ENCODE results near the gene CREB1. TPM values are rescaled to one million over a fixed set of nuclear protein-coding genes. Genes with fewer than 3 reads are reported as not detected.
"Not testable (repeated sequence)": the region's sequence is repeated elsewhere in the genome, so short reads cannot be mapped to it uniquely, and the experiment has no call there.

Gene CREB1
- total and polyA plus RNA-seq, 8 donors, result 61.1 to 83.0 (median 70.9) TPM

DNA sequence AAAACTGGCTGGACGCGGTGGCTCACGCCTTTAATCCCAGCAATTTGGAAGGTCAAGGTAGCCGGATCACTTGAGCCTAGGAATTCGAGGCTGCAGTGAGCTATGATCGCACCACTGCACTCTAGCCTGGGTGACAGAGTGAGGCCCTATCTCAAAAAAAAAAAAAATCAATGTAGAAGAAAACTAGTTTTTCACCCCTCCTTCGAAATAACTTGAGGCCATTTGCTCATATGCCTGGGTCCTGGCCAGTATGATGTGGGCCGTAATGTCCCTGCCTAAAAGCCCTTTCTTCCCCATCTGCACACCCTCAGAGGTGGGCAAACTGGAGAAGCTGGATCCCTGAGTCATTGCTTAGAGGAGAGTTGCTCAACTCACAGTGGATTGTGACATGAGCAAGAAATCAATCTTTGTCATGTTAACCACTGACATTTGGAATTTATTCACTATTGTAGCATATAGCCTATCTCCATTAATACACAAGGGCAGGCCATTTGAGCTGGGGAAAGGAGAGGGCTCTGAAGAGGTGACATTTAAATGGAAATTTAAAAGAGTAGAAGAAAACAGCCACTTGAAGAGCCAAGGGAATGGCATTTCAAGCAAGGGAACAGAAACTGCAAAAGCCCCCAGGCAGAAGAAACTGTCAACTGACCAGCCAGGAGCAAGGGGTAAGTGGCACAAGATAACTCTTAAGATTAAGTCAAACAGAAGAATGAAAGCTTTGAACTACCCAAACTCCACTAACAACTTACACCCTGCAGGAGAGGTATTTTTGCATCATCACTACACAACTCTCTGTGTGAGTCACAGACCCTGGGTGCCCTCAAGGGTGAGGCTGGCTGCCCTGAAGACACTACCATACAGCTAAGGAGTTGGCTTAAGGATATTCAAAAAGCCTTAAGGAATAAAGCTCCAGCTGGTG is 103.1 kb downstream of the CREB1 start:
- Histone ChIP-seq H3K4me3 (no peak overlapping the region), H3K27me3 (no peaks in the 10 kb centered on the region), H3K36me3 (no peaks in the 10 kb centered on the region), H3K4me1 (peaks cover 0 to 12% of the 10 kb centered on the region in 2 donors), H3K27ac (peak overlapping the region in 1 of 2 donors; percentile 64), H3K9me3 (no peaks in the 10 kb centered on the region)
- intact Hi-C loops (cut with DNase I), result no loop called here
- ATAC-seq (peak; percentile 80), DNase-seq (no peak)
- TF ChIP-seq, protein P1, sequence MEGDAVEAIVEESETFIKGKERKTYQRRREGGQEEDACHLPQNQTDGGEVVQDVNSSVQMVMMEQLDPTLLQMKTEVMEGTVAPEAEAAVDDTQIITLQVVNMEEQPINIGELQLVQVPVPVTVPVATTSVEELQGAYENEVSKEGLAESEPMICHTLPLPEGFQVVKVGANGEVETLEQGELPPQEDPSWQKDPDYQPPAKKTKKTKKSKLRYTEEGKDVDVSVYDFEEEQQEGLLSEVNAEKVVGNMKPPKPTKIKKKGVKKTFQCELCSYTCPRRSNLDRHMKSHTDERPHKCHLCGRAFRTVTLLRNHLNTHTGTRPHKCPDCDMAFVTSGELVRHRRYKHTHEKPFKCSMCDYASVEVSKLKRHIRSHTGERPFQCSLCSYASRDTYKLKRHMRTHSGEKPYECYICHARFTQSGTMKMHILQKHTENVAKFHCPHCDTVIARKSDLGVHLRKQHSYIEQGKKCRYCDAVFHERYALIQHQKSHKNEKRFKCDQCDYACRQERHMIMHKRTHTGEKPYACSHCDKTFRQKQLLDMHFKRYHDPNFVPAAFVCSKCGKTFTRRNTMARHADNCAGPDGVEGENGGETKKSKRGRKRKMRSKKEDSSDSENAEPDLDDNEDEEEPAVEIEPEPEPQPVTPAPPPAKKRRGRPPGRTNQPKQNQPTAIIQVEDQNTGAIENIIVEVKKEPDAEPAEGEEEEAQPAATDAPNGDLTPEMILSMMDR (IDR thresholded peaks at IDR 0.05), result no peak

DNA sequence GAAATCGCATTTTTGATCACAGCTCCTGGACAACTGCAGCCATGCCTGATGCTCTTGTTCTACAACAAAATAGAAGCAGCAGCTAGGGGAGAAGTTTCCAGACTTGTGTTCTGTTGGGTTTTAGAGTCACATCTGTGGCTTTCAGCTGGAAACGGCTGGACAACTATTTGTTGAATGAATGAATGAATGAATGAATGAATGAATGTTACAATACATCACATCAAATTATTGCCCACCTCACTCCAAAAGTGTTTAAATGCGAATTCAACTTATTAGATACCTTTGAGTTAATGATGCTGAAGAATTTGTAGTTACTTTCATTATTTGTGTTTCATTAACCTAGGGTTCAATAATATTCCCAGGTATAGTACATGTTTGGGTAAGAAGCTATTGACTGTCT is 103.9 kb downstream of the CREB1 start:
- intact Hi-C loops (cut with DNase I), result no loop called here
- no peaks in the 10 kb centered on the region for H3K9me3 ChIP-seq
- TF ChIP-seq, protein P1 (IDR thresholded peaks at IDR 0.05), result no peak

DNA sequence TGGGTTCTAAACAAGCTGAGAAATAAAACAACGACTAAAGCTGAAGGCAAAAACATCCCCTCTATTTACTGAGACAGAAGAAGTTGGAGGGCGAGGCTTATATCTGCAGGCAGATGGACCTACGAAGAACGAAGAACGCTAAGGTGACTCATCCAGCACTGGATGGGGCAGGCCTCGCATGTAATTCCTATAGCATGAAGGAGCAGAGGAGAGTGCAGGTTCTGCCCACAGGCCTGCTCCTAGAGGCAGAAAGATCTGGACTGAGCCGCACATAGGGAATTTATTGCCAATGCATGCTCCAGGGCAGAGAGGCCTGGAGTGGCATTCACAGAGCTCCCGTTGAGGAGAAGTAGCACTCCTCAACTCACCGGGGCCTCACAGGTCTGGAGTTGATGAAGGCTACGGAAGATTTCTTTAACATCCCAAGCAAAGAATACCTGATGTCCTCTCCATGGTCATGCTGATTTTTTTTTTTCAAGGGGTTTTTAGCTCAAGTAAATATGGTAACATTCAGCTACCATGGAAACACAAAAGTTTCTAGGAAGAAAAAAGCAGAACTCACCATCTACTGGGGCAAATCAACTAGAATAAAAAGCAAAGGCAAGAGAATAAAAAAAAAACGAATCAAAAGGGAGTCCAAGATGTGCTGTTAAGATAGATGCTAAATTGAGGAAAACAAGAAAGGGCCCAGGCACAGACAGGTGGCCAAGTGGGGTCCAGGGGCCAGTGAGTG is 105.9 kb downstream of the CREB1 start:
- intact Hi-C loops (cut with DNase I), result no loop called here
- peaks cover 0 to 12% of the 10 kb centered on the region in 2 donors for H3K4me1 ChIP-seq
- ATAC-seq (no peak), DNase-seq (no peak)
- no peaks in the 10 kb centered on the region for H3K27me3 ChIP-seq
- no peak overlapping the region for H3K27ac ChIP-seq
- peaks cover 0 to 7% of the 10 kb centered on the region in 2 donors for H3K9me3 ChIP-seq
- TF ChIP-seq, protein P1 (IDR thresholded peaks at IDR 0.05), result no peak
- no peak overlapping the region for H3K4me3 ChIP-seq
- no peaks in the 10 kb centered on the region for H3K36me3 ChIP-seq

More for the DNA sequence above, 103.9 kb downstream of the CREB1 start:
- DNase-seq, result no peak
- no peaks in the 10 kb centered on the region for H3K36me3 ChIP-seq
- H3K27ac ChIP-seq, result no peak overlapping the region
- no peak overlapping the region for H3K4me3 ChIP-seq
- ATAC-seq, result no peak
- H3K27me3 ChIP-seq, result no peaks in the 10 kb centered on the region
- H3K4me1 ChIP-seq, result peaks cover 0 to 12% of the 10 kb centered on the region in 2 donors

DNA sequence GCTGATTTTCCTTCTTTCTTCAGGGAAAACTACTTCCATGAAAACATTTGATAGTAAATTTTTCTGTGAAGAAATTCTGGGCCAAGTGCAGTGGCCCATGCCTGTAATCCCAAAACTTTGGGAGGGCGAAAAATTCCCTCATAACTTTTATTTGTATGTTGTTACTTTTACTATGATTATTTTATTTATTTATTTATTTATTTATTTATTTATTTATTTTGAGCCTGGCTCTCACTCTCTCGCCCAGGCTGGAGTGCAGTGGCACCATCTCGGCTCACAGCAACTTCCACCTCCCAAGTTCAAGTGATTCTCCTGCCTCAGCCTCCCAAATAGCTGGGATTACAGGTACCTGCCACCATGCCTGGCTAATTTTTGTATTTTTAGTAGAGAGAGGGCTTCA is 109.5 kb downstream of the CREB1 start:
- intact Hi-C loops (cut with DNase I); H3K4me1 ChIP-seq; ATAC-seq; H3K36me3 ChIP-seq; DNase-seq; H3K27ac ChIP-seq; H3K27me3 ChIP-seq; H3K4me3 ChIP-seq: not testable (repeated sequence)
- peaks cover 0 to 13% of the 10 kb centered on the region in 2 donors for H3K9me3 ChIP-seq

GRCh38 chr2:207640160-207640559 is 110.4 kb downstream of the CREB1 start:
- no peak overlapping the region for H3K4me3 ChIP-seq
- ATAC-seq (no peak), DNase-seq (no peak)
- no peaks in the 10 kb centered on the region for H3K36me3 ChIP-seq
- H3K4me1 ChIP-seq, result no peaks in the 10 kb centered on the region
- H3K27me3 ChIP-seq, result no peaks in the 10 kb centered on the region
- intact Hi-C loops (cut with DNase I), result no loop called here
- TF ChIP-seq, protein P1 (IDR thresholded peaks at IDR 0.05), result no peak
- H3K9me3 ChIP-seq, result peaks cover 0 to 13% of the 10 kb centered on the region in 2 donors
- no peak overlapping the region for H3K27ac ChIP-seq
